NB4 (cell line): ENCODE measurements around the gene MTR.

Experiments used
- POLR2A ChIP-seq: IDR thresholded peaks from 2 replicates; pipeline ENCODE4 v1.6.1; 2011; ENCODE audit warnings: mild to moderate bottlenecking; ENCODE audit not compliant: insufficient read length; ENCODE audit errors: extremely low read depth
- TF ChIP-seq, protein P1 (sequence below): IDR thresholded peaks from one replicate; pipeline ENCODE4 v1.5.1; 2012; ENCODE audit warnings: low read depth, low read length

DNA sequence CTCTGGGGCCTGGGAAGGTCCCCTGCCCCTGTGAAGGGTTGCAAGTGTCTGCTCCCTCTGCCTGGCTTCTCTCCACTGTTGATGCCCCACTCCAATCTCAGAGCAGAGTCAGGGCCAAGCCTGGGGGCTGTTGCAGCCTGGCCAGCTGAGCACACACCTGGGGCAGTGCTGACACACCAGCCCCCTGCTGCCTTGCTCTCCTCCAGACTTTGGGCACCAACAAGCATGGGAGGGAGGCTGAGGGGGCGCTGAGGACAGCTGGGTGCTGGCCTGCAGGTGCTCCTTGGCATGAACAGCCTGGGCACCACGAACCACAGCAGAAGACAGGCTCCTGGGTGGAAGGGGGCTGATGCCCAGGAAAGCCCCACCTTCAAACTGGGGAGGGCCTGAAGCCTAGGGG is 9.6 kb upstream of the MTR start:
- no peak for TF ChIP-seq POLR2A
- TF ChIP-seq, protein P1, sequence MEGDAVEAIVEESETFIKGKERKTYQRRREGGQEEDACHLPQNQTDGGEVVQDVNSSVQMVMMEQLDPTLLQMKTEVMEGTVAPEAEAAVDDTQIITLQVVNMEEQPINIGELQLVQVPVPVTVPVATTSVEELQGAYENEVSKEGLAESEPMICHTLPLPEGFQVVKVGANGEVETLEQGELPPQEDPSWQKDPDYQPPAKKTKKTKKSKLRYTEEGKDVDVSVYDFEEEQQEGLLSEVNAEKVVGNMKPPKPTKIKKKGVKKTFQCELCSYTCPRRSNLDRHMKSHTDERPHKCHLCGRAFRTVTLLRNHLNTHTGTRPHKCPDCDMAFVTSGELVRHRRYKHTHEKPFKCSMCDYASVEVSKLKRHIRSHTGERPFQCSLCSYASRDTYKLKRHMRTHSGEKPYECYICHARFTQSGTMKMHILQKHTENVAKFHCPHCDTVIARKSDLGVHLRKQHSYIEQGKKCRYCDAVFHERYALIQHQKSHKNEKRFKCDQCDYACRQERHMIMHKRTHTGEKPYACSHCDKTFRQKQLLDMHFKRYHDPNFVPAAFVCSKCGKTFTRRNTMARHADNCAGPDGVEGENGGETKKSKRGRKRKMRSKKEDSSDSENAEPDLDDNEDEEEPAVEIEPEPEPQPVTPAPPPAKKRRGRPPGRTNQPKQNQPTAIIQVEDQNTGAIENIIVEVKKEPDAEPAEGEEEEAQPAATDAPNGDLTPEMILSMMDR: no peak
